ENCODE data around the gene HLCS.

DNA sequence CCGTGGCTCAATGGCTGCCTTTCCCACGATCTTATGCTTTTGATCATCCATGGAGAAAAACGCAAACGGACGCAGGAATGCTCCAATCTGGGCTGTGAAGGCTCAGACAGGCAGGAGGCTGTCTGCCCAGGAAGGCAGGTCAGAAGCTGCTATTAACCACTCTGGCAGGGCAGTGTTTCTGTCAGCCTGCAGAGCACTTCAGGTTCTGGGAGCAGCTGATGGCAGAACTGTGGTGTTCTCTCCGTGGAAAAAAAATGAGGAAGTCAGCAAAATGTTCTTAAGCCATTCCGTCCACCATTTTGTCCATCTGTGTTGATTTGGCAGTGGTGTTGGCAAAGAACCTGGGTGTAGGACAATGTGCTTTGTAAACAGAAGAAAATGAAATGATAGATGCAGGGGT lies 175.9 kb downstream of the HLCS start:
- TF ChIP-seq, protein P1, sequence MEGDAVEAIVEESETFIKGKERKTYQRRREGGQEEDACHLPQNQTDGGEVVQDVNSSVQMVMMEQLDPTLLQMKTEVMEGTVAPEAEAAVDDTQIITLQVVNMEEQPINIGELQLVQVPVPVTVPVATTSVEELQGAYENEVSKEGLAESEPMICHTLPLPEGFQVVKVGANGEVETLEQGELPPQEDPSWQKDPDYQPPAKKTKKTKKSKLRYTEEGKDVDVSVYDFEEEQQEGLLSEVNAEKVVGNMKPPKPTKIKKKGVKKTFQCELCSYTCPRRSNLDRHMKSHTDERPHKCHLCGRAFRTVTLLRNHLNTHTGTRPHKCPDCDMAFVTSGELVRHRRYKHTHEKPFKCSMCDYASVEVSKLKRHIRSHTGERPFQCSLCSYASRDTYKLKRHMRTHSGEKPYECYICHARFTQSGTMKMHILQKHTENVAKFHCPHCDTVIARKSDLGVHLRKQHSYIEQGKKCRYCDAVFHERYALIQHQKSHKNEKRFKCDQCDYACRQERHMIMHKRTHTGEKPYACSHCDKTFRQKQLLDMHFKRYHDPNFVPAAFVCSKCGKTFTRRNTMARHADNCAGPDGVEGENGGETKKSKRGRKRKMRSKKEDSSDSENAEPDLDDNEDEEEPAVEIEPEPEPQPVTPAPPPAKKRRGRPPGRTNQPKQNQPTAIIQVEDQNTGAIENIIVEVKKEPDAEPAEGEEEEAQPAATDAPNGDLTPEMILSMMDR (IDR thresholded peaks at IDR 0.05), result no peak
- TF ChIP-seq POLR2AphosphoS5 (IDR thresholded peaks at IDR 0.05), result no peak

Data from sigmoid colon (tissue), 4 donors.